ENCODE data around the gene SET.

DNA sequence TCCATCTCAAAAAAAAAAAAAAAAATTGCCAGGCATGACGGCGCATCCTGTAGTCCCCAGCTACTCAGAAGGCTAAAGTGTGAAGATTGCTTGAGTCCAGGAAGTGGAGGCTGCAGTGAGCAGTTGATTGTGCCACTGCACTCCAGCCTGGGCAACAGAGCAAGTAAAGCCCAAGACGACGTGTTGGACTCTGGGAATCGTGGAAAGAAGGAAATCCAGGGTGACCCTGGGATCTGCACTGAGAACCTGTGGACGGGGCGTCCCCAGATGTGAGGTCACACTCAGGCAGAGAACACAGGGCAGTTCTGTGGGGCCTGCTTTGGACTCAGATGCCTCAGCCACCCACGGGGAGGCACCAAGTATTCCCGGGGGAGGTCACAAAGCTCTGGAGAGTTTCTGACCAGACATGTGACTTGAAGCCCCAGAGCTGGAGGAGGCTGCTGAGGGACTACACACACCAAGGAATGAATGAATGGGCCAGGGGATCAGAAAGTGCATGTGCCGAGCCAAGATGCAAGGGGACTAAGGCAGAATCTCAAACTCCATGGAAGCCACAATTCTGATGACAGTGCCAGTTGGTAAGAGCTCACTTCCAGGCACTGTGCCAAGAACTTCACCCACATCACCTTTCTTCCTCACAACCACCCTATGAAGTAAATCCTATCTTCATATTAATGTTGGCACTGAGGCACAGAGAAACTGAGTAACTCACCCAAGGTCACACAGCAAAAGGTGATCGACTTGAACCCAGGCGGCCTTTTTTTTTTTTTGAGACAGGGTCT lies 45.3 kb upstream of the SET start:
- TF ChIP-seq, protein P1, sequence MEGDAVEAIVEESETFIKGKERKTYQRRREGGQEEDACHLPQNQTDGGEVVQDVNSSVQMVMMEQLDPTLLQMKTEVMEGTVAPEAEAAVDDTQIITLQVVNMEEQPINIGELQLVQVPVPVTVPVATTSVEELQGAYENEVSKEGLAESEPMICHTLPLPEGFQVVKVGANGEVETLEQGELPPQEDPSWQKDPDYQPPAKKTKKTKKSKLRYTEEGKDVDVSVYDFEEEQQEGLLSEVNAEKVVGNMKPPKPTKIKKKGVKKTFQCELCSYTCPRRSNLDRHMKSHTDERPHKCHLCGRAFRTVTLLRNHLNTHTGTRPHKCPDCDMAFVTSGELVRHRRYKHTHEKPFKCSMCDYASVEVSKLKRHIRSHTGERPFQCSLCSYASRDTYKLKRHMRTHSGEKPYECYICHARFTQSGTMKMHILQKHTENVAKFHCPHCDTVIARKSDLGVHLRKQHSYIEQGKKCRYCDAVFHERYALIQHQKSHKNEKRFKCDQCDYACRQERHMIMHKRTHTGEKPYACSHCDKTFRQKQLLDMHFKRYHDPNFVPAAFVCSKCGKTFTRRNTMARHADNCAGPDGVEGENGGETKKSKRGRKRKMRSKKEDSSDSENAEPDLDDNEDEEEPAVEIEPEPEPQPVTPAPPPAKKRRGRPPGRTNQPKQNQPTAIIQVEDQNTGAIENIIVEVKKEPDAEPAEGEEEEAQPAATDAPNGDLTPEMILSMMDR (IDR thresholded peaks at IDR 0.05; ENCODE audit: control extremely low read depth in 1 of 3, insufficient read depth in 1 of 3, low read depth in 1 of 3, low read length in 3 of 3): no peak
- TF ChIP-seq POLR2A (IDR thresholded peaks at IDR 0.05; ENCODE audit: control extremely low read depth in 1 of 2, low read depth in 2 of 2, low read length in 2 of 2): no peak
- TF ChIP-seq POLR2AphosphoS5 (IDR thresholded peaks at IDR 0.05; ENCODE audit: low read depth, low read length): no peak
- TF ChIP-seq, protein P2, sequence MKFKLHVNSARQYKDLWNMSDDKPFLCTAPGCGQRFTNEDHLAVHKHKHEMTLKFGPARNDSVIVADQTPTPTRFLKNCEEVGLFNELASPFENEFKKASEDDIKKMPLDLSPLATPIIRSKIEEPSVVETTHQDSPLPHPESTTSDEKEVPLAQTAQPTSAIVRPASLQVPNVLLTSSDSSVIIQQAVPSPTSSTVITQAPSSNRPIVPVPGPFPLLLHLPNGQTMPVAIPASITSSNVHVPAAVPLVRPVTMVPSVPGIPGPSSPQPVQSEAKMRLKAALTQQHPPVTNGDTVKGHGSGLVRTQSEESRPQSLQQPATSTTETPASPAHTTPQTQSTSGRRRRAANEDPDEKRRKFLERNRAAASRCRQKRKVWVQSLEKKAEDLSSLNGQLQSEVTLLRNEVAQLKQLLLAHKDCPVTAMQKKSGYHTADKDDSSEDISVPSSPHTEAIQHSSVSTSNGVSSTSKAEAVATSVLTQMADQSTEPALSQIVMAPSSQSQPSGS (IDR thresholded peaks at IDR 0.05; ENCODE audit: low read length): no peak
- TF ChIP-seq CEBPB (IDR thresholded peaks at IDR 0.05; ENCODE audit: low read depth, low read length): no peak
- TF ChIP-seq SIN3A (conservative IDR thresholded peaks at IDR 0.05 in 1 of 2, IDR thresholded peaks at IDR 0.05 in 1 of 2; ENCODE audit: low read depth in 1 of 2, low read length in 2 of 2): no peak
- no peak for TF ChIP-seq ASH2L (IDR thresholded peaks at IDR 0.05; ENCODE audit: low read length)
- no peak for TF ChIP-seq SAP30 (IDR thresholded peaks at IDR 0.05; ENCODE audit: insufficient read depth, insufficient replicate concordance, low read length)
- TF ChIP-seq EP300 (IDR thresholded peaks at IDR 0.05; ENCODE audit: borderline replicate concordance in 1 of 2, low read depth in 2 of 2, low read length in 2 of 2): no peak
- TF ChIP-seq, protein P3, sequence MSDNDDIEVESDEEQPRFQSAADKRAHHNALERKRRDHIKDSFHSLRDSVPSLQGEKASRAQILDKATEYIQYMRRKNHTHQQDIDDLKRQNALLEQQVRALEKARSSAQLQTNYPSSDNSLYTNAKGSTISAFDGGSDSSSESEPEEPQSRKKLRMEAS (IDR thresholded peaks at IDR 0.05): no peak
- TF ChIP-seq YY1 (IDR thresholded peaks at IDR 0.05; ENCODE audit: low read depth, low read length): no peak
- no peak for TF ChIP-seq BACH1 (IDR thresholded peaks at IDR 0.05; ENCODE audit: low read length)

Measured in H1 (cell line).